Kasumi-1 (cell line): Measurements from ENCODE around the gene CDCP2.
A peak's percentile ranks its signal among the peaks of the same experiment; 100 is the strongest.
"Not testable (repeated sequence)": the region's sequence is repeated elsewhere in the genome, so short reads cannot be mapped to it uniquely, and the experiment has no call there.

Source experiments
- DNase-seq, 2 experiments: peaks; one replicate each; lab custom pipeline; 2025; lab: John Stamatoyannopoulos, UW

The CDCP2 gene

DNA sequence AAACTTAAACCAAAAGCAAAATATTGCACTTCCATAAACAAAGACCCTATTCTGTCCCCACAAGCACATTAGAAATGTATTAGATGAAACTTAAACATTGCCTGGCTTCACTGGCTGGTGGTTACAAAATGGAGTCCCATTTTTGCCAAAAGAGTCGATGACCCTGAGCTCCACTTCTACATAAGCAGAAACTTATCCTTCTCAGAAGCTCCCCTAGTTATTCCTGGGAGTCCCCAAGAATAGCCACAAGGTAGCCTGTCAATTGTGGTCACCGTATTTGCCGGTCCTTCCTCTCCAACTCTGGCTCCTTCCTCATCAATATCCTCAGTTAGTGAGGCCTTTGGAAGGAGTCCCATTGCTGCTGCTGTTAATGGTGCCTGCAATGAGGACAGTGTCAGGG, 37.3 kb downstream of the CDCP2 start:
- no peak for DNase-seq

DNA sequence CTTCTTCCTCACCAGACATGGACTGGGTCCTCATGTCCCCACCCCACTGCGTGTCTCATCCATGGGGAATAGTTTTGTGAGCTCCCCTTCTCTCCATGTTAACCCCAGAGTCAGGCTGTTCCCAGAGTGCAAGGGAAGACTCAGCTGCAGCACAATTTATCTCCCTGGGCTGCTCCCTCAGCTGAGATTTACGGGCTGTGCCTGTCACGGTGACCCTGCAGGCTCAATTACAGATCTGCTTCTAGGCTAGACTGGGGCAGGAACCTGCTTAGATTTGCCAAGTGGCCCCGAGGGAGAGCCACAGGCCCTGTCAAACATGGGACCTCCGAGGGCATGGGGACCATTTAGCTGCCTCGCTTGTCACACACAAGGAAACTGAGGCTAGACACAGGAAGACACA, 37.8 kb downstream of the CDCP2 start:
- DNase-seq, result no peak

DNA sequence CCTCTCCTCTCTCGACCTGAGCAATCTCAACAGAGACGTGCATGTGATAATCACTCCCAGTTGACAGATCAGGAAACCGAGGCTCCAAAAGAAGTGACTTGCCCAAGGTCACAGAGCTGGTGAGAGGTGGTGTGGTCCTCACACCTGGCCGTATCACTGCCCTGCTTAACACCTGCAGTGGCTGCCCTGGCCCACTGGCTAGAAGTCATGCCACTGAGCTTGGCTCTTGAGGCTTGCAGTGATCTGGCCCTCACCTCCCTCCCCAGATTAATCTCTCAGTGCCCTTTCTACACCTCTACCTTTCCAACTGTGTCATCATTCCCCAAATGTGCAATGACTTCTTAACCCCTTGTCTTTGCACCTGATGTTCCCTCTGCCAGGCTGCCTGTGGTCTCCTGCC, 38.8 kb downstream of the CDCP2 start:
- no peak for DNase-seq

- DNase-seq, result no peak
Measured at GRCh38 chr1:54112705-54113368, 40.0 kb downstream of the CDCP2 start.

GRCh38 chr1:54112027-54112426, 40.8 kb downstream of the CDCP2 start:
- DNase-seq, result no peak

- no peak for DNase-seq
Measured at GRCh38 chr1:54111624-54112023, 41.2 kb downstream of the CDCP2 start.

- DNase-seq, result no peak
Measured at GRCh38 chr1:54110996-54111395, 41.8 kb downstream of the CDCP2 start.

- DNase-seq, result no peak
Measured at GRCh38 chr1:54109129-54110090, 43.4 kb downstream of the CDCP2 start.

DNA sequence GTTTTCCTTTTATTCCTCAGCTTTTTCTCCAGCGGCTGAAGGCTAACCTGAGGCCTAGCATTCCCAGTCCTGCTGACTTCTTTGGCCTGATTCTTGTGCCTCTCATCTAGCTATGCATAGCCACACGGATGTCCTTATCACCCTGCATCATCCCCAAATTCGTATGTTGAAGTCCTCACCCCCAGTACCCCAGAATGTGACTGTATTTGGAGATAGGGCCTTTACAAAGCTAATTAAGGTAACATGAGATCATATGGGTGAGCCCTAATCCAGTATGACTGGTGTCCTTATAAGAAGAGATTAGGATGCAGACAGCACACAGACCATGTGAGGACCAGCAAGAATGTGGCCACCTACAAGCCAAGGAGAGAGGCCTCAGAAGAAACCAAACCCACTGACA, 44.6 kb downstream of the CDCP2 start:
- DNase-seq, result no peak

DNA sequence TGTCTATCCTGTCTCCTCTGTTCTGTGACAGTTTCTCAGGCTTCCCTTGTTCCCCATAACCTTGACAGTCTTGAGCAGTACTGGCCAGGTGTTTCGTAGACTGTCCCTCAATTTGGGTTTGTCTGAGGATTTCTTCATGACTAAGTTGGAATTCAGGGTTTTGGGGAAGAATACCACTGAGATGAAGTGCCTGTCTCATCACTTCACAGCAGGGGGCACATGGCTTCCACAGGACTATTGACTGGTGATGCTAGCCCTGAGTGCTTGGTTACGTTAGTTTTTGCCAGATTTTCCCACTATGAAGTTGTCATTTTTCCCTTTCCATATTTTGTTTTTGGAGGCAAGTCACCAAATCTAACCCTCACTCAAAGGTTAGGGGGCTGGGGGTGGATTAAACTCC, 45.7 kb downstream of the CDCP2 start:
- DNase-seq, result peak; percentile 30 to 53

DNA sequence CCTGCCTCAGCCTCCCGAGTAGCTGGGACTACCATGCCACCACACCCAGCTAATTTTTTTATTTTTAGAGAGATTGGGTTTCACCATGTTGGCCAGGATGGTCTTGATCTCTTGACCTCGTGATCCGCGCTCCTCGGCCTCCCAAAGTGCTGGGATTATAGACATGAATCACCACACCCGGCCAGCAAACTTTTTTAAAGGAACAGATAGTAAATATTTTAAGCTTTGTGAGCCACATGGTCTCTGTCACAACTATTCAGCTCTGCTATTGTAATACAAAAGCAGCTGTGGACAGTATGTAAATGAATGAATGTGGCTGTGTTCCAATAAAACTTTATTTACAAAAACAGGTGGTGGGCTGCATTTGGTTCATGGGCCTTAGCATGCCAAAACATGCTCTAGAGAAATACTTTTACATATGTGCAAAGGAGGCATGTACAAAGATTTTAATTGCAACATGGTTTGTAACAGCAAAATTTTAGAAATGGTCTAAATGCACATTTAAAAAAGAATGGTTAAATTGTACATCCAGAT, 47.0 kb downstream of the CDCP2 start:
- DNase-seq, result no peak

GRCh38 chr1:54105080-54105479, 47.7 kb downstream of the CDCP2 start:
- no peak for DNase-seq

- DNase-seq, result not testable (repeated sequence)
Measured at GRCh38 chr1:54104613-54105012, 48.2 kb downstream of the CDCP2 start.

DNA sequence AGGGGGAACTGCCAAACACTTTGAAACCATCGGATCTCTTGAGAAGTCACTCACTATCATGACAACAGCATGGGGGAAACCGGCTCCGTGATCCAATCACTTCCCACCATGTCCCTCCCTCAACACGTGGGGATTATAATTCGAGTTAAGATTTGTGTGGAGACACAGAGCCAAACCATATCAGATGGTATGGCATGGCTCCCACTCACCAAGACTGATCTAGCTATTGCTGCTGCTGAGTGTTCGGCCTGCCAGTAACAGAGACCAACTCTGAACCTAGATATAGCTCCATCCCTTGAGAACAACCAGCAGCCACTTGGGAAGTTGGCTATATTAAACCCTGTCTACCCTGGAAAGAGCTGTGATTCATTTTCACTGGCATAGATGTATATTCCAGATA, 49.4 kb downstream of the CDCP2 start:
- DNase-seq, result no peak

GRCh38 chr1:54100500-54100899, 52.3 kb downstream of the CDCP2 start:
- DNase-seq, result no peak

- DNase-seq, result peak; percentile 21 to 22
Measured at GRCh38 chr1:54099061-54099610, 53.7 kb downstream of the CDCP2 start.

GRCh38 chr1:54096877-54097240, 55.9 kb downstream of the CDCP2 start:
- DNase-seq, result no peak

GRCh38 chr1:54096227-54096876, 56.4 kb downstream of the CDCP2 start:
- no peak for DNase-seq

GRCh38 chr1:54095546-54096226, 57.1 kb downstream of the CDCP2 start:
- DNase-seq, result peak; percentile 88 to 92

DNA sequence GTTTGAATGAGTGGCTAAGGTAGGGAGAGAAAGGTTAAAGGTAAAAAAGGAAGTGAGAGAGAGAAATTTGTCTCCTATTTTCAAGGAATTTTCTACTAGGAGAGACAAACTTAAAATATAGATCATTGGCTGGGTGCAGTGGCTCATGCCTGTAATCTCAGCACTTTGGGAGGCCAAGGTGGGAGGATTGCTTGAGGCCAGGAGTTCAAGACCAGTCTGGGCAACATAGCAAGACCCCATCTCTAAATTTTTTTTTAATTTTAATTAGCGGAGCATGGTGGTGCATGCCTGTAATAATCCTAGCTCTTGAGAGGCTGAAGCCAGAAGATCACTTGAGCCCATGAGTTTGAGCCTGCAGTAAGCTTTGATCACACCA, 58.1 kb downstream of the CDCP2 start:
- not testable (repeated sequence) for DNase-seq

GRCh38 chr1:54094001-54094729, 58.6 kb downstream of the CDCP2 start:
- DNase-seq, result no peak
